ENCODE data around the gene POLR2C.

Gene POLR2C

GRCh38 chr16:57479976-57480753 is 17.7 kb downstream of the POLR2C start:
- DNase-seq: no peak
- TF ChIP-seq POLR2A (IDR thresholded peaks at IDR 0.05; ENCODE audit: low read length) (no peak), GATA1 (IDR thresholded peaks at IDR 0.05; ENCODE audit: low read depth, low read length) (no peak)

DNA sequence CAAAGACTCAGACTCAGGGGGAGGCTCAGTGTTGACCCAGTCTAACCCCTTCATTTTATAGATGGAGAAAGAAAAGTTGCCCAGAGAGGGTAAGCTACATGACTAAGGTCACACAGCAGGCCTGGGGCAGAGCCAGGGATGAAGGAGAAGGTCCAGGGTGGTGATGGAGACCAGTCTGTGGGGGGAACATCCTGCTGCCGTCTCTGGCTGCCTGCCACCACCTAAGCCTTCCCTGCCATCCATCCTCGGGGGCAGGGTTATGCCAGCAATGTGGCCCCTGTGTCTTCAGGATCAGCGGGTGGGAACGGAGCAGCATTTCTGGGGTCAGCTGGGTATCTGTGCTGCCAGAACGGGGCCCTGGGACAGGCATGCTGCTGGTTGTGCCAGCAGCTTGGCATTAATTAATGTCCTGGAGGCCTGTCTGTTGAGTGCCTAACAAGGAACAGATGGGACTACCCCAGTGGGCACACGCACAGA is 18.3 kb downstream of the POLR2C start:
- DNase-seq: no peak
- TF ChIP-seq GATA1 (IDR thresholded peaks at IDR 0.05; ENCODE audit: low read depth, low read length) (no peak), POLR2A (IDR thresholded peaks at IDR 0.05; ENCODE audit: low read length) (no peak)

GRCh38 chr16:57481421-57481820 is 18.9 kb downstream of the POLR2C start:
- no peak for TF ChIP-seq GATA1 (IDR thresholded peaks at IDR 0.05; ENCODE audit: low read depth, low read length)
- no peak for DNase-seq

DNA sequence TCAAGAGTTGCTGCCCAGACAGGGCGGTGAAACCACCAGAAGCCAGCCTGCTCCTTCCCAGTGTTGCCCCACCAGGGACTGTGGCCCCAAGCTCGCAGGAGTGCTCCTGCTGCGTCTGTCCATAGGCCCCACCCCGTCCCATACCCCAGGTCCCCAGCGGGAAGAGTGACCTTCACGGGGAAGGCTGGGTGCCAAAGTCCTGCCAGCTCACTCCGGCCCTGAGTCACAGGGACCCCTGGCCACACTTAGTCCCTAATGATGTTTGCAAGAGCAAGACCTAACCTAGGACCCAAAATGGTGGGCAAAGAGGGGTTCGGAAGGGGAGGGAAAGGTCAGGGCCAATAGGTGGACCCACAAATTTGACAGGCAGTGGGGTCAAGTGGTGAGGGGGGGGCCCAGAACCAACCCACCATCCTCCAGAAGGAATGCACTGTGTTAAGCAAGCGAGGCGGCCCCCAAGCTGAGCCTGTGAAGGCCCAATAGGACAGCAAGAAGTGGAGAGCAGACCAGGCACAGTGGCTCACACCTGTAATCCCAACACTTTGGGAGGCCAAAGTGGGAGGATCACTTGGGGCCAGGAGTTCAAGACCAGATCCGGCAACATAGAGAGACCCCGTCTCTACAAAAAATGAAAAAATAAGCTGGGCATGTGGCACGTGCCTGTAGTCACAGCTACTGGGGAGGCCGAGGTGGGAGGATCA is 20.5 kb downstream of the POLR2C start:
- TF ChIP-seq GATA1 (IDR thresholded peaks at IDR 0.05; ENCODE audit: low read depth, low read length) (no peak), POLR2A (IDR thresholded peaks at IDR 0.05; ENCODE audit: low read length) (no peak)
- no peak for DNase-seq

DNA sequence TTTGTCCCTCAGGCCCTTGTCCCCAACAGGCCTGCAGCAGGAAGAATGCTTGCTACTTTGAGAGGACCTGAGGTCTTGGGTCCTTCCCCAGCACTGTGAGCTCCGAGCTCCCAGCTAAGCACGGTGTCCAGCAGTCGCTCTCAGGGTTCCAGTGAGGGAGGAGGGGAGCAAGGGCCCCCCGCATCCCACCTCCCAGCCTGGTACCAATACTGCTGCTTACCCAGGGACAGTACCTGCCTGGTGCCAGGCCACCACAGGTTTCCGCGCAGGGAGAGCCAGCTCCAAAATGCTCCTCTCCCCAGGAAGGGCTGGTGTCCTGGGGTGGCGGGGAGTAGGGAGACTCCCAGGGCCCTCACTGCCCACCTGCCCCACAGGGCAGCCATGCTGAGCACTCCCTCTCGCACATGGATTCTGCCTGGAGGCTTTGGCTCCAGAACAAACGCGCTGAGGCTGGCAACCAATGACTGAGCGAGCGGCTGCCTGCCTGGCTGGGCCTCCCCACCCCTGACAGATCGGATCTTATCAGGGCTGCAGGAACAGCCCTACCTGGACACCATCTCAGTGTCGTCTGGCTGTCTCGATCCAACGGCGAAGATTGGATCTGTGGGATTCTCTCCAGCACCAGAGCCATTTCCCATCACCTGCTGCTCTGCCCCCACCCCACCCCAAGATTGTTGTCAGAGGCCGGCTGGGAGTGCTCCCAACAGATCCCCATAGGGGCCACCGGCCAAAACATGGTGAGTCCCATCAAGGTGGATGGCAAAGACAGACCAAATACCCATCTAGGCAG is 21.4 kb downstream of the POLR2C start:
- no peak for TF ChIP-seq GATA1 (IDR thresholded peaks at IDR 0.05; ENCODE audit: low read depth, low read length)
- no peak for DNase-seq

DNA sequence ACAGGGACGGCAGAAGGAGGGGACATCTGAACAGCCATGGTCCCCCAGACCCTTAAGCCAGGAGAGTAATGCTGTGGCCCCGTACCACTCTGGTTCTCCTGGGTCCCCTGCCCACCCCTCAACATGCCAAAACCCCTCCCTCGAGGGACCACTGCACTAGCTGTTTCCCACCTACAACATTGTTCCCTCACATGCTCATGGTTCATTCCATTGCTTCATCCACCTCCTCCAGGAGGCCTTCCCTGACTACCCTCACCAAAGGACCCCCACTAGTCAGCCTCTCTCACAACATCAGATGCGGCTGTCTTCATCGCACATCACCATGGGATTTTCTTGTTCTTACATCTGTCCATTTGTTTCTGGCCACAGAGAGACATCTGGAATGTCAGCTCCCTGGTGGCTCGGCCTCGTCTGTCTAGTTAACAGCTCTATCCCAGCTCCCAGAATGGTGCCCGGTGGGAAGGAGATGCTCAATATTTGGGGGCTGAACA is 22.1 kb downstream of the POLR2C start:
- TF ChIP-seq POLR2A (IDR thresholded peaks at IDR 0.05; ENCODE audit: low read length): no peak
- no peak for TF ChIP-seq GATA1 (IDR thresholded peaks at IDR 0.05; ENCODE audit: low read depth, low read length)
- DNase-seq: no peak

- no peak for DNase-seq
- TF ChIP-seq GATA1 (IDR thresholded peaks at IDR 0.05; ENCODE audit: low read depth, low read length): no peak
- TF ChIP-seq POLR2A (IDR thresholded peaks at IDR 0.05; ENCODE audit: low read length): no peak
Observed at GRCh38 chr16:57485091-57485915, 22.8 kb downstream of the POLR2C start.

DNA sequence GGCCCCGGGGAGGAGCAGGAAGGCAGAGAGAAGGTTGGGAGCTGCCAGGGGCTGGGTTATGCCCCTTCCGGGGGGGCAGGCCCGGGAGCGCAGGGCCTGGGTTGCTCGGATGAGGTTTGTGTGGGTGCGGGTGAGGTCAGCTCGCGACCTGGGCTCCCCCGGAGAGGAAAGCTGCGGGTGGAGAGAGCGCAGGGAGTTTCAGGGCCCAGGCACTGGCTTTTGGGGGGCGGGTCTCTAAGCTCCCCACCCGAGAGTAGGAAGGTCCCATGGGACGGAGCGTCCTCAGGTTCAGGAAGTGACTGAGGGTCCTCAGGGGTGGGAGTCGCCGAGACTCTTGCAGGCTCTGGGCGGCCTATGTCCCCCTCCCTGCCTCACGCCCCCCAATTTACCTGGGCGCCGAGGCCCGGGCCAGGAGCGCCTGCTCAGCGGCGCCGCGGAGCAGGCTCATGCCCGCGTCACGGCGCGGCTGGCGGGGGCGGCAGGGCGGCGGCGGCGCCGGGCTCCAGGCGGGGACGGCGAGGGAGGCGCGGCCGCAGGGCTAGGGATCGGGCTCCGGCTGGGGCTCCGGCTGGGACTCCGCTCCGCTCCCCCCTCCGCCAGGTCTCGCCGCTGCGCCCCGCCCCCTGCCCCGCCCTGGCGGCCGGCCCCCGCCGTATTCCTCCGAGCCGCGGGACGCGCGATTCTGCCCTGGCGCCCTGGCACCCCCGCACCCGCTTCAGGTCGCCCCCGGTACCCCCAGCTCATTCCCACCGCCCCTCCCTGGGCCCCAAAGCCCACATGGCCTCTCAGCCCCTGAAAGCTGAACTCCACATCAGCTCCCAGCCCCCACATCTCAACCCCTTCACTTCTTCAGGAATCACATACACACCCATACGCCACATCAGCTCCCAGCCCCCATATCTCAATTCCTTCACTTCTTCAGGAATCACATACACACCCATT is 23.7 kb downstream of the POLR2C start, which contains the start of gene DOK4:
Gene DOK4 (minus strand): TSS at position 578 of the 942 bp plus-strand sequence. CDS start 6,986 bp downstream, outside the sequence.
- DNase-seq: peak; percentile 77 to 89
- TF ChIP-seq POLR2A (IDR thresholded peaks at IDR 0.05; ENCODE audit: low read length) (no peak), GATA1 (IDR thresholded peaks at IDR 0.05; ENCODE audit: low read depth, low read length) (no peak)

GRCh38 chr16:57486858-57487834 is 24.7 kb downstream of the POLR2C start:
- TF ChIP-seq GATA1 (IDR thresholded peaks at IDR 0.05; ENCODE audit: low read depth, low read length): no peak
- TF ChIP-seq POLR2A (IDR thresholded peaks at IDR 0.05; ENCODE audit: low read length): no peak
- DNase-seq: no peak

GRCh38 chr16:57489229-57489628 is 26.8 kb downstream of the POLR2C start:
- no peak for DNase-seq
- TF ChIP-seq GATA1 (IDR thresholded peaks at IDR 0.05; ENCODE audit: low read depth, low read length) (no peak), POLR2A (IDR thresholded peaks at IDR 0.05; ENCODE audit: low read length) (no peak)

GRCh38 chr16:57493767-57494166 is 31.3 kb downstream of the POLR2C start:
- no peak for TF ChIP-seq POLR2A (IDR thresholded peaks at IDR 0.05; ENCODE audit: low read length)
- no peak for TF ChIP-seq GATA1 (IDR thresholded peaks at IDR 0.05; ENCODE audit: low read depth, low read length)
- no peak for DNase-seq
